Neuronal stem cell (in vitro differentiated cells): ENCODE data around the gene LDHD.

Experiments used
- DNase-seq: peaks from one replicate; pipeline ENCODE4 v3.0.0-alpha.2; 2013; ENCODE audit warnings: low spot score
- H2AFZ ChIP-seq: one replicate; pipeline ENCODE4 v1.6.1; 2013; ENCODE audit warnings: mild to moderate bottlenecking, low read length, inconsistent platforms
- H2AK5ac ChIP-seq: 2 replicates; pipeline ENCODE4 v1.6.1; 2013; ENCODE audit warnings: low read depth, mild to moderate bottlenecking, inconsistent platforms, low read length, moderate library complexity, mixed read lengths
- H2BK120ac ChIP-seq: 2 replicates; pipeline ENCODE4 v1.6.1; 2013; ENCODE audit warnings: low read depth, mild to moderate bottlenecking, inconsistent platforms, low read length, moderate library complexity, mixed read lengths
- H2BK12ac ChIP-seq: one replicate; pipeline ENCODE4 v1.6.1; 2013; ENCODE audit warnings: low read length, inconsistent platforms
- H2BK15ac ChIP-seq: 2 replicates; pipeline ENCODE4 v1.6.1; 2013; ENCODE audit warnings: mild to moderate bottlenecking, low read length, inconsistent platforms, mixed read lengths
- H2BK5ac ChIP-seq: one replicate; pipeline ENCODE4 v1.6.1; 2013; ENCODE audit warnings: inconsistent platforms, mild to moderate bottlenecking, low read length, moderate library complexity
- H3K14ac ChIP-seq: one replicate; pipeline ENCODE4 v1.6.1; 2013; ENCODE audit warnings: low read length, inconsistent platforms
- H3K18ac ChIP-seq: 2 replicates; pipeline ENCODE4 v1.6.1; 2013; ENCODE audit warnings: low read length, inconsistent platforms
- H3K23ac ChIP-seq: 2 replicates; pipeline ENCODE4 v1.6.1; 2013; ENCODE audit warnings: low read depth, mild to moderate bottlenecking, mixed read lengths, low read length, inconsistent platforms; ENCODE audit not compliant: poor library complexity
- H3K27ac ChIP-seq: replicated peaks from 3 replicates; pipeline ENCODE4 v1.5.1; 2013; ENCODE audit warnings: low read length, inconsistent platforms
- H3K27me3 ChIP-seq, 3 experiments: 2 replicates each; pipeline ENCODE4 v1.6.1; 2013; ENCODE audit warnings: low read length in 3 of 3, mild to moderate bottlenecking in 2 of 3, inconsistent platforms in 1 of 3, low read depth in 1 of 3, mixed read lengths in 1 of 3, moderate library complexity in 1 of 3; ENCODE audit not compliant: control insufficient read depth in 3 of 3, insufficient read depth in 3 of 3
- H3K36me3 ChIP-seq, 2 donors: replicated peaks in 1 of 2; 2 replicates each; pipeline ENCODE4 v1.6.1; 2013; ENCODE audit warnings: low read length in 2 of 2; ENCODE audit not compliant: control insufficient read depth in 2 of 2, insufficient read depth in 2 of 2
- H3K4ac ChIP-seq: 2 replicates; pipeline ENCODE4 v1.6.1; 2013; ENCODE audit warnings: inconsistent platforms, mild to moderate bottlenecking, low read length, moderate library complexity
- H3K4me1 ChIP-seq, 2 donors: 1 replicate in 1 of 2; 2 replicates in 1 of 2; pipeline ENCODE4 v1.6.1; 2013; ENCODE audit warnings: low read length in 2 of 2, low read depth in 1 of 2; ENCODE audit not compliant: control insufficient read depth in 2 of 2, insufficient read depth in 1 of 2
- H3K4me2 ChIP-seq: one replicate; pipeline ENCODE4 v1.6.1; 2013; ENCODE audit warnings: mild to moderate bottlenecking, low read length, inconsistent platforms; ENCODE audit not compliant: insufficient read depth, poor library complexity, severe bottlenecking
- H3K4me3 ChIP-seq, 2 donors: 2 replicates each; pipeline ENCODE4 v1.5.1; 2013; ENCODE audit warnings: low read length in 2 of 2, mild to moderate bottlenecking in 2 of 2, inconsistent platforms in 1 of 2, moderate library complexity in 1 of 2
- H3K79me1 ChIP-seq: one replicate; pipeline ENCODE4 v1.6.1; 2013; ENCODE audit warnings: low read depth, mild to moderate bottlenecking, inconsistent platforms, low read length, moderate library complexity
- H3K9ac ChIP-seq: one replicate; pipeline ENCODE4 v1.6.1; 2013; ENCODE audit warnings: mild to moderate bottlenecking, low read depth, low read length, inconsistent platforms; ENCODE audit not compliant: poor library complexity
- H3K9me3 ChIP-seq, 2 donors: replicated peaks in 1 of 2; 2 replicates each; pipeline versions ENCODE3 to v1.6.1; 2013; ENCODE audit warnings: low read length in 2 of 2, mild to moderate bottlenecking in 2 of 2, inconsistent platforms in 1 of 2, low read depth in 1 of 2, mixed read lengths in 1 of 2, moderate library complexity in 1 of 2; ENCODE audit not compliant: control insufficient read depth in 2 of 2, insufficient read depth in 1 of 2
- H4K8ac ChIP-seq: one replicate; pipeline ENCODE4 v1.6.1; 2013; ENCODE audit warnings: low read depth, mild to moderate bottlenecking, inconsistent platforms, low read length, moderate library complexity
- H4K91ac ChIP-seq: one replicate; pipeline ENCODE4 v1.6.1; 2013; ENCODE audit warnings: low read length, low read depth, mild to moderate bottlenecking, inconsistent platforms; ENCODE audit not compliant: poor library complexity
- WGBS, 2 donors: extraction: QIAGEN DNeasy Blood & Tissue Kit; methylation state at CpG; one replicate each; pipeline ENCODE4 v1.1.7; 2013; ENCODE audit warnings: missing lambda C conversion rate in 2 of 2, mixed read lengths in 1 of 2; ENCODE audit not compliant: insufficient read length in 2 of 2, insufficient replicate concordance in 1 of 2; ENCODE audit errors: extremely low coverage in 2 of 2; 5-methylcytosine and 5-hydroxymethylcytosine counted together

Gene LDHD

GRCh38 chr16:75062976-75063346 is 53.6 kb downstream of the LDHD start:
- Histone ChIP-seq H3K23ac (no peak overlapping the region), H3K4ac (no peak overlapping the region), H3K36me3 (peaks cover 0 to 4% of the 10 kb centered on the region in 2 donors), H3K79me1 (peaks cover 4% of the 10 kb centered on the region), H4K91ac (no peak overlapping the region), H3K27ac (no peak overlapping the region), H3K4me2 (no peak overlapping the region), H2BK15ac (no peak overlapping the region), H2BK5ac (no peak overlapping the region), H3K14ac (no peak overlapping the region), H2BK12ac (no peak overlapping the region), H3K4me1 (peaks cover 0 to 12% of the 10 kb centered on the region in 2 donors), H3K9me3 (no peaks in the 10 kb centered on the region), H2AFZ (no peak overlapping the region), H2BK120ac (no peak overlapping the region), H4K8ac (no peak overlapping the region), H3K18ac (peak overlapping the region; percentile 70), H3K9ac (no peak overlapping the region), H3K4me3 (no peak overlapping the region), H2AK5ac (no peak overlapping the region), H3K27me3 (no peaks in the 10 kb centered on the region)
- no peak for DNase-seq
- WGBS, 2 donors = no CpG with 5 or more reads among the region's 9 CpGs

GRCh38 chr16:75062135-75062975 is 54.2 kb downstream of the LDHD start:
- H3K27ac ChIP-seq = no peak overlapping the region
- no CpG with 5 or more reads among the region's 22 CpGs for WGBS, 2 donors
- no peak overlapping the region for H3K4me2 ChIP-seq
- peak overlapping the region; percentile 59 for H3K23ac ChIP-seq
- peaks cover 4% of the 10 kb centered on the region for H3K79me1 ChIP-seq
- H4K8ac ChIP-seq = no peak overlapping the region
- no peak overlapping the region for H2BK120ac ChIP-seq
- no peak overlapping the region for H2AFZ ChIP-seq
- H2AK5ac ChIP-seq = no peak overlapping the region
- H3K36me3 ChIP-seq = peaks cover 0 to 4% of the 10 kb centered on the region in 2 donors
- no peaks in the 10 kb centered on the region for H3K9me3 ChIP-seq
- DNase-seq = no peak
- no peak overlapping the region for H3K4ac ChIP-seq
- H2BK12ac ChIP-seq = no peak overlapping the region
- H3K14ac ChIP-seq = no peak overlapping the region
- H4K91ac ChIP-seq = no peak overlapping the region
- no peaks in the 10 kb centered on the region for H3K27me3 ChIP-seq
- H3K4me1 ChIP-seq = peaks cover 0 to 12% of the 10 kb centered on the region in 2 donors
- H3K18ac ChIP-seq = no peak overlapping the region
- H2BK5ac ChIP-seq = no peak overlapping the region
- no peak overlapping the region for H3K4me3 ChIP-seq
- H2BK15ac ChIP-seq = no peak overlapping the region
- no peak overlapping the region for H3K9ac ChIP-seq
